Panc1 (cell line): ENCODE data around the gene ATP6V1B1. TPM values are rescaled to one million over a fixed set of nuclear protein-coding genes. Genes with fewer than 3 reads are reported as not detected.

Experiments used
- ATAC-seq: fragments of 200-7000 bp; cut with Tn5 transposase; 2 replicates; pipeline ENCODE4 v1.9.1; 2020; ENCODE audit warnings: mild to moderate bottlenecking, moderate library complexity
- BruUV-seq: library from RNA; stranded (reverse); fragments of 400-500 nt; replicated peaks from 2 replicates; lab custom pipeline; 2021; lab: Mats Ljungman, UMichigan
- CTCF ChIA-PET: fragments of 300-600 bp; sonication (Branson Sonifier 250); formaldehyde crosslinking; loops from one replicate; lab custom pipeline; 2022; ENCODE audit warnings: antibody characterized with exemption; lab: Charles Lee
- POLR2A ChIA-PET: fragments of 300-600 bp; sonication (Branson Sonifier 250); formaldehyde crosslinking; loops from one replicate; lab custom pipeline; 2022; ENCODE audit warnings: antibody characterized with exemption; lab: Charles Lee
- DNase-seq: peaks from one replicate; pipeline ENCODE4 v3.0.0-alpha.2; 2010; ENCODE audit warnings: low read depth, low spot score
- H3K27ac ChIP-seq: 2 replicates; pipeline ENCODE4 v1.5.1; 2011; ENCODE audit warnings: mild to moderate bottlenecking, low read length, inconsistent platforms
- H3K27me3 ChIP-seq: fragments of 200-500 bp; sonication (Bioruptor generic); 2 replicates; pipeline ENCODE4 v1.6.0; 2014; ENCODE audit warnings: low read length, inconsistent platforms; ENCODE audit not compliant: control insufficient read depth, insufficient read depth
- H3K36me3 ChIP-seq: fragments of 200-500 bp; sonication (Bioruptor generic); 2 replicates; pipeline ENCODE4 v1.5.1; 2014; ENCODE audit warnings: inconsistent platforms, mild to moderate bottlenecking, low read length, moderate library complexity; ENCODE audit not compliant: control insufficient read depth, insufficient read depth
- H3K4me1 ChIP-seq: 2 replicates; pipeline ENCODE4 v1.5.1; 2011; ENCODE audit warnings: inconsistent platforms, mild to moderate bottlenecking, low read length, moderate library complexity; ENCODE audit not compliant: control insufficient read depth, insufficient read depth
- H3K4me3 ChIP-seq, 2 experiments: 2 replicates each; pipeline ENCODE4 v1.5.1; 2011 to 2012; ENCODE audit warnings: low read depth in 2 of 2, low read length in 2 of 2, mild to moderate bottlenecking in 2 of 2, inconsistent platforms in 1 of 2, moderate library complexity in 1 of 2
- H3K9me3 ChIP-seq: fragments of 200-500 bp; sonication (Bioruptor generic); 2 replicates; pipeline ENCODE4 v1.5.1; 2014; ENCODE audit warnings: low read depth, mild to moderate bottlenecking, inconsistent platforms, low read length, moderate library complexity; ENCODE audit not compliant: control insufficient read depth, insufficient read depth
- CTCF ChIP-seq: fragments of 450-650 bp; IDR thresholded peaks from 2 replicates; pipeline ENCODE4 v1.5.1; 2017; ENCODE audit warnings: mild to moderate bottlenecking
- POLR2AphosphoS5 ChIP-seq: IDR thresholded peaks from 2 replicates; pipeline ENCODE4 v1.6.1; 2012; ENCODE audit warnings: mild to moderate bottlenecking, low read depth, low read length, moderate library complexity
- REST ChIP-seq, 2 experiments: IDR thresholded peaks; 2 replicates each; pipeline ENCODE4 v1.6.1; 2011 to 2012; ENCODE audit warnings: low read depth in 2 of 2, control low read depth in 1 of 2, low read length in 1 of 2, mild to moderate bottlenecking in 1 of 2, moderate library complexity in 1 of 2; ENCODE audit not compliant: insufficient read depth in 1 of 2
- SIN3A ChIP-seq: IDR thresholded peaks from 2 replicates; pipeline ENCODE4 v1.6.1; 2012; ENCODE audit warnings: low read depth, mild to moderate bottlenecking, low read length, moderate library complexity, borderline replicate concordance; ENCODE audit not compliant: insufficient read depth
- TCF7L2 ChIP-seq: IDR thresholded peaks from 2 replicates; pipeline ENCODE4 v1.6.1; 2011; ENCODE audit warnings: mild to moderate bottlenecking, low read depth, low read length, inconsistent platforms
- in situ Hi-C: cut with HindIII; loops from 2 replicates; pipeline ENCODE4 v1.10.0; 2016; ENCODE audit warnings: low sequenced_read_pairs, low pct_unique_long_range_greater_than_20kb
- intact Hi-C: fragments of 100-400 bp; cut with micrococcal nuclease; formaldehyde crosslinking; loops from one replicate; pipeline ENCODE4 v1.10.0; 2022; ENCODE audit not compliant: unreplicated experiment
- total RNA-seq: library from RNA; stranded (reverse); gene quantifications from one replicate; pipeline ENCODE4 v1.2.1, GENCODE V29; 2021; ENCODE audit not compliant: unreplicated experiment

ATP6V1B1 gene
- total RNA-seq, 1 experiment from 2014 or later = 0.18 TPM

GRCh38 chr2:70990216-70990615 lies 54.5 kb downstream of the ATP6V1B1 start:
- POLR2A ChIA-PET = no interaction called here
- no TSS peak for BruUV-seq

GRCh38 chr2:70991142-70991541 lies 55.4 kb downstream of the ATP6V1B1 start:
- ATAC-seq (no peak), DNase-seq (no peak)
- TF ChIP-seq CTCF (no peak), POLR2AphosphoS5 (no peak), SIN3A (no peak), TCF7L2 (no peak), REST (IDR thresholded peaks at IDR 0.05; ENCODE audit: insufficient read depth in 1 of 2, low read depth in 2 of 2, low read length in 1 of 2) (no peak)
- Histone ChIP-seq H3K4me1 (peaks cover 7% of the 10 kb centered on the region), H3K27ac (no peak overlapping the region), H3K4me3 (no peak overlapping the region), H3K27me3 (no peaks in the 10 kb centered on the region), H3K9me3 (no peaks in the 10 kb centered on the region), H3K36me3 (peaks cover 2% of the 10 kb centered on the region; the same call in 1 of the 2 replicates)
- CTCF ChIA-PET = no interaction called here
- no TSS peak for BruUV-seq
- in situ Hi-C loops = no loop called here
- intact Hi-C loops = no loop called here
- POLR2A ChIA-PET = no interaction called here

More at GRCh38 chr2:70990216-70990615, 54.5 kb downstream of the ATP6V1B1 start:
- CTCF ChIA-PET = no interaction called here
- TF ChIP-seq TCF7L2 (no peak), CTCF (no peak), REST (IDR thresholded peaks at IDR 0.05; ENCODE audit: insufficient read depth in 1 of 2, low read depth in 2 of 2, low read length in 1 of 2) (no peak), POLR2AphosphoS5 (no peak), SIN3A (no peak)
- H3K36me3 ChIP-seq = peaks cover 2% of the 10 kb centered on the region; the same call in 1 of the 2 replicates
- DNase-seq (no peak), ATAC-seq (no peak)
- in situ Hi-C loops (no loop called here), intact Hi-C loops (no loop called here)
- no peak overlapping the region for H3K4me3 ChIP-seq
- no peaks in the 10 kb centered on the region for H3K9me3 ChIP-seq
- H3K4me1 ChIP-seq = peaks cover 7% of the 10 kb centered on the region
- H3K27me3 ChIP-seq = no peaks in the 10 kb centered on the region
- no peak overlapping the region for H3K27ac ChIP-seq
